K562 (cell line): ENCODE measurements around the gene SUFU. TPM values are rescaled to one million over a fixed set of nuclear protein-coding genes. Genes with fewer than 3 reads are reported as not detected.

Experiments used
- ATAC-seq: fragments of 200-7000 bp; cut with Tn5 transposase; 3 replicates; pipeline ENCODE4 v1.9.1; 2020; ENCODE audit warnings: moderate library complexity
- BruUV-seq: library from RNA; stranded (reverse); fragments of 400-500 nt; replicated peaks from 2 replicates; lab custom pipeline; 2021; lab: Mats Ljungman, UMichigan
- CTCF ChIA-PET: fragments of 300-600 bp; formaldehyde crosslinking; extraction: SDS; loops from one replicate; lab custom pipeline; 2021; ENCODE audit warnings: low intra/inter-chr PET ratio; lab: Yijun Ruan, JAX
- POLR2A ChIA-PET: fragments of 300-600, 350-650 bp; sonication (Branson Sonifier 250); formaldehyde crosslinking; extraction: SDS; loops from one replicate; lab custom pipeline; 2021; ENCODE audit warnings: antibody characterized with exemption, inconsistent platforms; lab: Yijun Ruan, JAX
- DNase-seq, 4 experiments: peaks; one replicate each; pipeline versions ENCODE4 v3.0.0 to v3.0.0-alpha.2; 2011 to 2018; ENCODE audit warnings: low spot score in 3 of 4, mixed read lengths in 3 of 4; ENCODE audit errors: extremely low read depth in 1 of 4
- FAIRE-seq: peaks from 2 replicates; lab custom pipeline; 2011; peaks lifted over from hg19 to GRCh38; lab: Jason Lieb, UNC
- H2AFZ ChIP-seq: 2 replicates; pipeline ENCODE4 v1.6.0; 2011; ENCODE audit warnings: low read depth, low read length, control low read depth, inconsistent platforms
- H3K27ac ChIP-seq: fragments of 200-600 bp; 3 replicates; pipeline ENCODE4 v1.8.0; 2011; ENCODE audit warnings: low read depth, mild to moderate bottlenecking, control low read depth, inconsistent platforms, low read length, moderate library complexity, mixed read lengths; ENCODE audit errors: extremely low read depth
- H3K27me3 ChIP-seq, 2 experiments: fragments of 300-600 bp in 1 of 2; 2 replicates in 1 of 2; 3 replicates in 1 of 2; pipeline versions ENCODE4 v1.6.0 to v1.8.0; 2011; ENCODE audit warnings: inconsistent platforms in 2 of 2, low read length in 2 of 2, mild to moderate bottlenecking in 1 of 2, mixed read lengths in 1 of 2, moderate library complexity in 1 of 2; ENCODE audit not compliant: control insufficient read depth in 2 of 2, insufficient read depth in 2 of 2
- H3K36me3 ChIP-seq: fragments of 300-600 bp; 3 replicates; pipeline ENCODE4 v1.8.0; 2011; ENCODE audit warnings: mild to moderate bottlenecking, low read length, inconsistent platforms; ENCODE audit not compliant: control insufficient read depth, insufficient read depth
- H3K4me1 ChIP-seq, 2 experiments: fragments of 200-600 bp in 1 of 2; replicated peaks in 1 of 2; 2 replicates in 1 of 2; 3 replicates in 1 of 2; pipeline versions ENCODE4 v1.5.1 to v1.8.0; 2011; ENCODE audit warnings: inconsistent platforms in 2 of 2, low read length in 2 of 2, mild to moderate bottlenecking in 1 of 2, mixed read lengths in 1 of 2, moderate library complexity in 1 of 2; ENCODE audit not compliant: control insufficient read depth in 2 of 2, insufficient read depth in 2 of 2
- H3K4me2 ChIP-seq: 2 replicates; pipeline ENCODE4 v1.6.1; 2011; ENCODE audit warnings: low read length, control low read depth, inconsistent platforms, mixed read lengths; ENCODE audit not compliant: insufficient read depth
- H3K4me3 ChIP-seq: fragments of 200-600 bp; sonication (generic), shearing (Covaris generic); 2 replicates; pipeline ENCODE4 v1.5.1; 2016; ENCODE audit warnings: control low read depth, inconsistent platforms
- H3K79me2 ChIP-seq: fragments of 200-600 bp; 3 replicates; pipeline ENCODE4 v1.8.0; 2011; ENCODE audit warnings: low read length, inconsistent platforms; ENCODE audit not compliant: control insufficient read depth, insufficient read depth
- H3K9ac ChIP-seq, 2 experiments: 2 replicates each; pipeline versions ENCODE4 v1.6.0 to v1.6.1; 2011; ENCODE audit warnings: low read depth in 2 of 2, low read length in 2 of 2, control low read depth in 1 of 2, inconsistent platforms in 1 of 2, mild to moderate bottlenecking in 1 of 2, mixed read lengths in 1 of 2; ENCODE audit not compliant: insufficient read depth in 1 of 2
- H3K9me1 ChIP-seq: one replicate; pipeline ENCODE4 v1.6.0; 2011; ENCODE audit warnings: inconsistent platforms, mild to moderate bottlenecking, low read length, moderate library complexity; ENCODE audit not compliant: control insufficient read depth, insufficient read depth
- H3K9me3 ChIP-seq: replicated peaks from 2 replicates; pipeline ENCODE4 v1.5.1; 2011; ENCODE audit warnings: low read depth, low read length, inconsistent platforms; ENCODE audit not compliant: control insufficient read depth, insufficient read depth
- H4K20me1 ChIP-seq: replicated peaks from 2 replicates; pipeline ENCODE4 v1.6.1; 2011; ENCODE audit warnings: low read length, inconsistent platforms, mixed read lengths; ENCODE audit not compliant: control insufficient read depth, insufficient read depth
- CEBPG ChIP-seq, 3 experiments: fragments of 200-800 bp in 1 of 3; sonication (Bioruptor generic) in 1 of 3; sonication (generic) in 1 of 3; formaldehyde crosslinking in 1 of 3; IDR thresholded peaks in 2 of 3; conservative IDR thresholded peaks in 1 of 3; 2 replicates each; pipeline versions ENCODE4 v1.6.1 to v1.8.0; 2016 to 2022; ENCODE audit warnings: missing compliant biosample characterization in 2 of 3, missing genetic modification characterization in 2 of 3, mild to moderate bottlenecking in 1 of 3, missing genetic modification reagents in 1 of 3
- NFIC ChIP-seq: fragments of 450-650 bp; IDR thresholded peaks from 2 replicates; pipeline ENCODE4 v1.6.1; 2017; ENCODE audit warnings: mild to moderate bottlenecking, inconsistent platforms
- POLR2AphosphoS2 ChIP-seq: IDR thresholded peaks from 2 replicates; pipeline ENCODE4 v1.6.1; 2012; ENCODE audit warnings: low read length, improper control_type of control experiment
- POLR2G ChIP-seq: fragments of 200-400 bp; formaldehyde crosslinking; IDR thresholded peaks from 2 replicates; pipeline ENCODE4 v1.6.1; 2017; ENCODE audit warnings: low read depth, mild to moderate bottlenecking, antibody characterized with exemption, low read length, moderate library complexity
- WGBS: fragments of 100-300 bp; shearing (Covaris generic); methylation state at CpG from one replicate; pipeline ENCODE4 v1.1.6; 2016; ENCODE audit warnings: low coverage, mixed read lengths; ENCODE audit not compliant: insufficient coverage; ENCODE audit errors: missing lambda C conversion rate; 5-methylcytosine and 5-hydroxymethylcytosine counted together
- in situ Hi-C: fragments of 300-500 bp; cut with MboI; formaldehyde crosslinking; loops from 4 replicates; pipeline ENCODE4 v1.15.0; 2018; ENCODE audit warnings: inconsistent platforms, mixed read lengths
- intact Hi-C: fragments of 100-400 bp; cut with micrococcal nuclease; formaldehyde crosslinking; loops from 2 replicates; pipeline ENCODE4 v1.14.2; 2022
- polyA plus RNA-seq, 8 experiments: library from polyadenylated mRNA; depleted of rRNA in 4 of 8; stranded (reverse) in 5 of 8; unstranded in 3 of 8; fragments of >200 nt; fragmentation: Nextera tagmentation in 2 of 8; fragmentation: Illumina TruSeq in 1 of 8; extraction: Ambion mirVana in 2 of 8; extraction: Trizol in 1 of 8; gene quantifications; 2 replicates each; pipeline versions ENCODE4 v1.2.1 to v1.2.3, GENCODE V29; 2011 to 2014; ENCODE audit warnings: inconsistent platforms in 1 of 8, missing spikeins in 1 of 8
- total RNA-seq, 7 experiments: library from RNA; depleted of rRNA in 6 of 7; stranded (reverse); fragments of >200 nt in 6 of 7; fragmentation: Illumina TruSeq in 2 of 7; extraction: Trizol in 2 of 7; gene quantifications; 2 replicates each; pipeline versions ENCODE4 v1.2.1 to v1.2.3, GENCODE V29; 2011 to 2021; ENCODE audit warnings: low replicate concordance in 1 of 7
- TF ChIP-seq, protein P1 (sequence below): fragments of 250-450 bp; sonication (Bioruptor Pico); IDR thresholded peaks from 2 replicates; pipeline ENCODE4 v1.4.0; 2020; ENCODE audit warnings: mild to moderate bottlenecking, moderate library complexity

SUFU gene
- total and polyA plus RNA-seq, 9 of the 15 experiments (the other 6 are each of a cell fraction or from before 2014, with no cell fraction given), result 0.59 to 6.3 (median 0.82) TPM

DNA sequence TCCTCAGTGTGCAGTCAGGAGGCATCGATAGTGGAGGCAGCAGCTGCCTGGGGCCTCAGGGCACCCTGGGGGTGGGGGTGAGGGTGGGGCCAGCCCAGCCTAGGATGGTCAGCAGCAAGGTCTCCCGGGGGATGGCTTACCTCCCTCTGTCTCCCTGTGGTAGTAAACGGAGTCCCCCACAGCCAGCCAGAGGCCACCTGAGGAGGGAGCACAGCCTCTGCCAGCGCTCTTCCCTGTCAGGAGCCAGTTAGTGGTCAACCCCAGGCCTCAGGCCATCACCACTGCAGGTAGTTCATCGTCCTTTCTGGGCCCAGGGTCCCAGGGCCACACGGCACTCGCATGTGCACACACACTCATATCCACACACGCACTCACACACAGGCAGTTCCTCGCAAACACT is 23.4 kb upstream of the SUFU start:
- in situ Hi-C loops, result no loop called here
- Histone ChIP-seq H3K4me1 (peaks cover 4 to 9% of the 10 kb centered on the region in 2 experiments; a peak in 4 of 5 replicates), H3K36me3 (peaks cover 67% of the 10 kb centered on the region; the same call in 2 of the 3 replicates), H4K20me1 (no peaks in the 10 kb centered on the region), H2AFZ (no peak overlapping the region), H3K27ac (no peak overlapping the region), H3K27me3 (no peaks in the 10 kb centered on the region), H3K79me2 (no peaks in the 10 kb centered on the region), H3K4me2 (no peak overlapping the region), H3K9ac (no peak overlapping the region; a peak in 1 of 4 replicates), H3K9me3 (no peaks in the 10 kb centered on the region), H3K9me1 (no peaks in the 10 kb centered on the region), H3K4me3 (no peak overlapping the region)
- ChIA-PET POLR2A (interaction anchor here (1.2 kb wide), 1 partner anchor 662 kb away, joined by 3 read pairs; no protein-coding TSS in a partner anchor), CTCF (interaction anchor here (1.5 kb wide), 1 partner anchor 87 kb away, joined by 3 read pairs; no protein-coding TSS in a partner anchor)
- TF ChIP-seq NFIC (no peak), POLR2G (peak; percentile 53; the same call in 1 of the 2 replicates), CEBPG (CRISPR knock-in tag; IDR thresholded peaks at IDR 0.05) (no peak), CEBPG (tag; conservative IDR thresholded peaks at IDR 0.05 in 1 of 2, IDR thresholded peaks at IDR 0.05 in 1 of 2) (no peak), POLR2AphosphoS2 (0 out of 2 replicates have a peak, but pooled peaks have one; percentile 21)
- TF ChIP-seq, protein P1, sequence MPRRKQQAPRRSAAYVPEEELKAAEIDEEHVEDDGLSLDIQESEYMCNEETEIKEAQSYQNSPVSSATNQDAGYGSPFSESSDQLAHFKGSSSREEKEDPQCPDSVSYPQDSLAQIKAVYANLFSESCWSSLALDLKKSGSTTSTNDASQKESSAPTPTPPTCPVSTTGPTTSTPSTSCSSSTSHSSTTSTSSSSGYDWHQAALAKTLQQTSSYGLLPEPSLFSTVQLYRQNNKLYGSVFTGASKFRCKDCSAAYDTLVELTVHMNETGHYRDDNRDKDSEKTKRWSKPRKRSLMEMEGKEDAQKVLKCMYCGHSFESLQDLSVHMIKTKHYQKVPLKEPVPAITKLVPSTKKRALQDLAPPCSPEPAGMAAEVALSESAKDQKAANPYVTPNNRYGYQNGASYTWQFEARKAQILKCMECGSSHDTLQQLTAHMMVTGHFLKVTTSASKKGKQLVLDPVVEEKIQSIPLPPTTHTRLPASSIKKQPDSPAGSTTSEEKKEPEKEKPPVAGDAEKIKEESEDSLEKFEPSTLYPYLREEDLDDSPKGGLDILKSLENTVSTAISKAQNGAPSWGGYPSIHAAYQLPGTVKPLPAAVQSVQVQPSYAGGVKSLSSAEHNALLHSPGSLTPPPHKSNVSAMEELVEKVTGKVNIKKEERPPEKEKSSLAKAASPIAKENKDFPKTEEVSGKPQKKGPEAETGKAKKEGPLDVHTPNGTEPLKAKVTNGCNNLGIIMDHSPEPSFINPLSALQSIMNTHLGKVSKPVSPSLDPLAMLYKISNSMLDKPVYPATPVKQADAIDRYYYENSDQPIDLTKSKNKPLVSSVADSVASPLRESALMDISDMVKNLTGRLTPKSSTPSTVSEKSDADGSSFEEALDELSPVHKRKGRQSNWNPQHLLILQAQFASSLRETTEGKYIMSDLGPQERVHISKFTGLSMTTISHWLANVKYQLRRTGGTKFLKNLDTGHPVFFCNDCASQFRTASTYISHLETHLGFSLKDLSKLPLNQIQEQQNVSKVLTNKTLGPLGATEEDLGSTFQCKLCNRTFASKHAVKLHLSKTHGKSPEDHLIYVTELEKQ (CRISPR knock-in tag), result no peak
- 93% methylated on average over 4 of the region's 9 CpGs for WGBS
- intact Hi-C loops, result no loop called here
- no peak for FAIRE-seq
- no peak for DNase-seq
- ATAC-seq, result no peak
- no TSS peak for BruUV-seq
